Measurements from ENCODE around the gene GRM4.
A peak's percentile ranks its signal among the peaks of the same experiment; 100 is the strongest.

GRM4 gene

DNA sequence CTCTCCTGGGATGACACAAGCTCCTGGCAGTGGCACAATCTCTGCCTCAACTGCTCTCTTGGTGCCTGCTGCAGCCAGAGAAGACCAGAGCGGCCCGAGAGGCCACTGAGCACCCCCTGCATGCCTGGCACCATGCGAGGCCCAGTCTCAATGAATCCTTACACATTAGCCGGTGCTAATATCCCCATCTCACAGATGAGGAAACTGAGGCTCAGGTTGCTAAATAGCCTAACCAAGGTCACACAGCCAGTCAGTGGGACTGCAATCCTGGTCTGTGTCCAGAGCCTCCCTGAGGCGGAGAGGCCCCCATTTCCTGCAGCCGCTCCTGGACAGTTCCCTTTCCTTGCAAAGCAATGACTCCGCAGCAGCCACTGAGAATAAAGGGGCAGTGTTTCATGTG is 81.2 kb downstream of the GRM4 start:
- DNase-seq (ENCODE audit: low read depth, low spot score) = no peak

DNA sequence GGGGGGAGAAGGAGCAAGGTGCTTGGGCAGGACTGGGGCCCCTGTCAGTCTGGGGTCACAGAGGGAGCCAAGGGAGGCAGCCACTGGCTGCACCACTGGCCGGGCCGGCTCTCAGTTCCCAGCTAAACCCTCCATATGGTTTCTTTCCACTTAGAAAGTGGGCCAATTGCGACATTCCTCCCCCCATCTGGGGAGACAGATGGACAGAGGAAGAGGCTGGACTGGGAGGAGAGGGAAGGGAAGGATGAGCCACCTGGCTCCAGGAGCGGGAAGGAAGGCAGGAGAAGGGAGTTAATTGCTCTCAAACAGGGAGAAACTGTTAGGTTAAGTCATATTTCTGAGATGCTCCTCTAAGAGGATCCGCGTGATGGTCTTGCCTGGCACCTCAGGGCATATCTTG is 82.2 kb downstream of the GRM4 start:
- DNase-seq (ENCODE audit: low read depth, low spot score) = no peak

DNA sequence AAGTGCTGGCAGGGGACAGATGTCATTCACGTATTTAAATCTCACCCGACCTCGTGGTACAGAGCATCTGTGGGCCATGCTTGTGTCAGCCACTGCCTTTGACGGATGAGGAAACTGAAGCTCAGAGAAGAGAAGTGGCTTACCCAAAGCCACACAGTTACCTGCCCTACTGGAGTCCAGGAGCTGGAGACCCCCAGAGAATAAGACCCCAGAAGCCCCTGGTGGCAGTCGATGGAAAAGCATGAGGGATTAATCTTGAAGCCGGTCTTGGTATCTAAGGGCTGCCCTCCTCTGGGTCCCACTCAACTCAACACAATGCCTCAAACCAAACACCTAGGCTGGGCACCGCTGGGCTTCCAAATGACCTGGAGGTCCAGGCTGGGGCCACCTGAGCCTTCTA is 83.1 kb downstream of the GRM4 start:
- peak; percentile 43 for DNase-seq (ENCODE audit: low read depth, low spot score)

DNA sequence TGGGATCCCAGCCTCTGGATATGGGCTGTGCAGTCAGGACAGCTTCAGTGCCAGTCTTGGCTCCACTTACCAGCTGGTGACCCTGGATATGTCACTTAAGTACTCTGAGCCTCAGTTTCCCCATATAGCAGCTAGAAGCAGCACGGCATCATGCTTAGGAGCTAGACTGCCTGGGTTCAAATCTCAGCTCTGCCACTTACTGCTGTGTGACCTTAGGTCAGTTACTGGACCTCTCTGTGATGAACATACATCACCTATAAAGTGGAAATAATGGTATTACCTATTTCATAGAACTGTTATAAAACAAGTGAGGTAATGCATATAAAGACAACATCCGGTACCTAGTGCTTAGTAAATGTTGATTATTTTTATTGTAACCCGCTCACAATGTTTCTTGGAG is 83.7 kb downstream of the GRM4 start:
- no peak for DNase-seq (ENCODE audit: low read depth, low spot score)

DNA sequence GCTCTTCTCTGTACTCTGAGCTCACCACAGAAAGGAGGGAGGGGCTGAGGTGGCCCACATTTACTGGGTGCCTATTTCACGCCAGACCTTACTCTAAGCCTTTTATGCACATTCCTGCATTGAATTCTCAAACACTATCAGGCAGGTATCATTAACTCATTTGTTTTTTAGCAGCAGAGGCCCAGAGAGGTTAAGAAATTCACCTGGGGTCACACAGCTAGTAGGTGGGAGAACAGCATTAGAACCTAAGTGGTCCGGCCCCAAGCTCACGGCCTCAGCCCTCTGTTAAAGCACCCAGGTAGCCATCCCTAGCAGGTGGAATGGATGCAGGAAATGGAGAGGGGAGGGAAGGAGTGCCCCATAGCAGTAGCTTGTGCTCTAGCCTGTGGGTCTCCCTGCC is 84.5 kb downstream of the GRM4 start:
- no peak for DNase-seq (ENCODE audit: low read depth, low spot score)

DNA sequence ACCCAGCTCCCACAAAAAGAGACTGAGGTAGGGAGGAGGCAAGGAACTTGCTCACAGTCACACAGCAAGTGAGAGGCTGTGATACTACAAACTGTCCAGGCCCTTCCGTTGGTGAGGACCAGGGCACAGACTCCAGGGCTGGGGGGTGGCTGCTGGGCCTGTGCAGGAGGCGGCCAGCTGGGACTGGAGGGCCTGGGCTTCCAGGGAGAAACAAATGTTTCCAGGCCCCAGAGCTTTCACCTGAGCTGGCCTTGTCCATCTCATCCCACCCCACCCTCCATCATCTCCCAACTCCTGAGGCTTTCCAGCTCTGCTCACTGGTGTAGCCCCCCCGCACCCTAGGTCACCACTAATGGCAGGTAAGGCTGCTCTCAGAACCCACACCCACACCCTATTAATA is 86.0 kb downstream of the GRM4 start:
- DNase-seq (ENCODE audit: low read depth, low spot score) = no peak

DNA sequence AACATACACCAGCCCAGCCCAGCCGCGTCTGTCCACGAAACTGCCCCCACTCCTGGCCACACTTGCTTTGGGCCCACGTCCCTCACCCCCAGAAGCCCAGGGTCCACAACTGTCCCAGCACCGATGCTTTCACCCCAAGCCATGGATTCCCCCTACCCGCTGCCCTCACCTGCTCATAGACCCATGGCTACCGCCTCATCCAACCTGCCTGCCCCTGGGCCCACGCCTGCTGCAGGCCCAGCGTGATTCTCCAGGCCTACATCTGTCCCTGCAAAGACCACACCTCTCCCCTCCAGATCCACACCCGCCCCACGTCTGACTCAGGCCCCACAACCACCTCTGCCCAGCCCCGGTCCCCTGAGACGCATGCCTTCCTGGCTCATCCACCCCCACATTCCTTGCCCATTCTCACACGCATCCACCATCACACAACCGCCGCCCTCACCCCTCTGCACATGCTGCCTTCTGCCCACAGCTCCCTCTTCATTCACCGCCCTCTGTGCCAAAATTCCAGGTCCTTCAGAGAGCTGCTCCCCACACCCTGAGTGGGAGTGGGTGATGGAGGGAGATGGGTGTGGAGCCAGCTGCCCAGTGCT is 86.7 kb downstream of the GRM4 start:
- no peak for DNase-seq (ENCODE audit: low read depth, low spot score)

DNA sequence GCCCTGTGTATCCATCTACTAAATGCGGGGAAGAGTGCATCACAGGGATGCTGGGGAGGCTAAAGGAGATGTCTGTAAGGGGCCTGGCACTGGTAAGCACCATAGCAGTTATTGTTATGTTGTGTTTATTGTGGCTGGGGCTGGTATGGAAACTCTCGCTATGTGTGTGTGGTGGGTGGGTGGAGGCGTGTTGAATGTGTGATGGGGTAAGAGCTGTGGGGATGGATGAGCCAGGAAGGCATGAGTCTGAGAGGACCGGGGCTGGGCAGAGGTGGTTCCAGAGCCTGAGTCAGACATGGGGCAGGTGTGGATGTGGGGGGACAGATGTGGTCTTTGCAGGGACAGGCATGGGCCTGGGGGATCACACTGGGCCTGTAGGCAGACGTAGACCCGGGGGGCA is 88.1 kb downstream of the GRM4 start:
- no peak for DNase-seq (ENCODE audit: low read depth, low spot score)

DNA sequence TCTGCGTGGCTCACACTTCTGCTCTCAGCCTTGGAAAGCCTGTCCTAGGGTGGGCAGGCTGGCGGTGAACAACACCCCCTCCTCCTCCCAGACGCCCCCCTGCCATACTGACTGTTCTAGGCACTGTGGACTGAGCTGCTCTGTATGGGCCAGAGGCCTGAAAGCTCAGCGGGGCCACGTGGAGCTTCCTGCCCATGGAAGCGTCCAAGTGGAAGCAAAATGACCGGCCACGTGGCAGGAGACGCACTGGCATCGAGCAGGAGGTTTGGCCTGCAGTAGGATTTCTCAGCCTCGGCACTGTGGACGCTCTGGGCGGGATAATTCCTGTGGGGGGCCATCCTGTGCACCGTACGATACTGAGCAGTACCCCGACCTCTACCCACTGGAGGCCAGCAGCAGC is 88.7 kb downstream of the GRM4 start:
- DNase-seq (ENCODE audit: low read depth, low spot score) = no peak

DNA sequence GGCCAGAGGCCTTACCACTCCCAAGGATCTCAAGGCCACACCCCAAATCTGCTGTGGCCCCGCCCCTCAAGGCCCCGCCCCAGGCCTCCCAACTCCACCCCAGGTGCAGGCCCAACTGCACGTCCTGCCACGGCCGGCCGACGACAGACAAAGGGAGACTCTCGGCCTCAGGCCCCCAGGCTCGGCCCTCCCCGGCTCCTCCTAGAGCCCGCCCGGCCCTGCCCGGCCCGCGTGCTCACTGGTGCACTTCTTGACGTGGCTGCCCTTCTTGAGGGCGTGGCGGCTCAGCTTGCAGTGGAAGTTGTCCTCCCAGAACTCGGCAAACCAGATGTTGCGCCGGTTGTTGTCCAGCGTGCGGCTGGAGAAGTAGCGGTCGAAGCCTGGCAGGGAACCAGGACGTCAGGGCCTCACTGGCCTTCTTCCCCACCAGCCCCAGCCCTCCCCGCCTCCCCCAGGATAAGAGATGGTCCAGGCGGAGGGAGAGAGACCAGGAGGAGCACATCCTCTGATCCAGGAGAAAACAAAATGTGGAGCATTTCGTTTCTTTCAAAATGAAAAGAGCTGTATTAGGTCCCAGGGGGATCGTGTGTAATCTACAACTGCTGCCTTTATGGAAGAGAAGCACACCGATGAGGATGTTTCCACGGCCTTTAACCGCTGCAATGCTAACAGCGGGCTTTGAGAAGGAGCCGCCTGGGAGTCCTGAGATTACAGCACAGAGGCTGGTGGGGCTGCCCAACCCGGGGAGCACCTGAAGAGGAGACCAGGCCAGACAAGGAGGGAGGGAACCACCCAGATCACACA is 89.4 kb downstream of the GRM4 start:
- peak; percentile 95 for DNase-seq (ENCODE audit: low read depth, low spot score)

DNA sequence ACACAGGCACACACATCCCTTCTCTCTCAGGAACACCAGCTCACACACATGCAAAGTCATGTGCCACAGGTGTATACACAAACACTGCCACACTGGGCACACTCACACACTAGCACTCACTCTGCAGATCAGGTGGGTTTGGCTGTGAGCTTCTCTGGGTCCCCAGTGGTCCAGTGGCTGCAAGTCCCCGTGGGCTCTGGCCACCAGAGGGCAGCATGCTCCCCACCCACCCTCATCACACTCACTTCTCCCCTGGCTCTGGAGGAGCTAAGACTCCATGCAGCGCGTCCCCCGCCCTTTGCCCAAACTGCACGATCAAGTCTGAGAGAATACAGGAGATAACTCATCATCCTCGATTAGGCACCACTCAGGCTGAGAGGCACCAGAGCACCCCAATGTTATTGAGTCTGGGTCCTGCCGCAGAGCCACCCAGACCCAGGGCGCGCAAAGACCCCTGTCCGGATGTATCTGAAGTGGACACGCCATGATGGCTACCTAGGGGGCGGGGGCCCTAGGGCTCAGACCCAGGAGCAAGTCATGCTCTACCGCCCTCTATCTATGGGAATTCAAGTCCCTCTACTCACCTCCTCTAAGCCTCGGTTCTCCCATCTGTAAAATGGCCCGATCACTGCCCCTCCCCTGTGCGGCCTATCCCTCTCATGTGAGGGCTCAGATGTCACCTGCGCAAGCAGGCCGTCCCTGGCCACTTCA is 90.5 kb downstream of the GRM4 start:
- peak; percentile 93 for DNase-seq (ENCODE audit: low read depth, low spot score)

DNA sequence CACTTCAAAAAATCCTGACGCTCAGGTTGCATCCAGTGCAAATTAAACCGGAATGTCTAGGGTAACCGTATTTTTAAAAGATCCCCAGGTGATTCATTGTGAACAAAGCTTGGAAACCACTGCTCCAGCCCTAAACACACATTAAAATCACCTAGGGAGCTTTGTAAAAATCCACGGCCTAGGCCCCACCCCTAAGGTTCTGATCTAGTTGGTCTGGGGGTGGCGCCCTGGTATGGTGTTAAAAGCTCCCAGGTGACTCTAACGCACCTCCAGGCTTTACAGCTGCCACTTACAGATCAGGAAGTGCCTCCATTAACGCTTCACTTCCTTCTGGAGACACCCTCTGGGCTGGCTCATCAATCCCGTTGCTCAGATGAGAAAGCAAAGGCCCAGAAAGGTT is 92.2 kb downstream of the GRM4 start:
- DNase-seq (ENCODE audit: low read depth, low spot score) = peak; percentile 67

DNA sequence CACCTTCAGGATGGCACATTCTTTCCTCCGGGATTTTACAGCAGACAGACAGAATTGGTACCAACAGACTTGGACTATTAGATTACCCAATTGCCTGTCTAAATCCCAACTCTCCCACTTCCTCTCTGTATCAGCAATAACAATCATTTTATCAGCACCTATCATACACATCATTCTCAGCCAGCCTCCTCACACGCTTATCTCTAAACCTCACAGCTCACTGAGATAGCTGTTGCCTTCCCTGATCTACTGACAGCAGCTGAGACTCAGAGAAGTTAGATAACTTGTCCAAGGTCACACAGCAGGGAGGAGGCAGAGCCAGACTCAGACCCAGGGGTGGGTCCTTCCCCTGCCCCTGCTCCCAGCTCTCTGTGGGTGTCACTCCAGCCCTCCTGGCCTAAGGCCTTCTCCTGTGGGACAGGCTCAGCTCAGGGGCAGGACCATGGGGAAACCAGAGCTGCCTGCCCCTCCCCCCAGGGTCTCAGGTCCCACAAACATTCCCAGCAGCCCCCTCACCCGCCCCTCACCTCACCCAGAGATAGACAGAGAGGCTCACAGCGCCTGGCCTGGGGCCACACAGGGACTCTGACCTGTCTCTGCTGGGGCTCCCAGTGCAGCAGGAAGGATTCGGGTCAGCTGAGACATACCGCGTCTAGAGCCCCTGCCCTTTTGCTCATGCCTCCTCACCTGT is 92.8 kb downstream of the GRM4 start:
- peak; percentile 65 for DNase-seq (ENCODE audit: low read depth, low spot score)

DNA sequence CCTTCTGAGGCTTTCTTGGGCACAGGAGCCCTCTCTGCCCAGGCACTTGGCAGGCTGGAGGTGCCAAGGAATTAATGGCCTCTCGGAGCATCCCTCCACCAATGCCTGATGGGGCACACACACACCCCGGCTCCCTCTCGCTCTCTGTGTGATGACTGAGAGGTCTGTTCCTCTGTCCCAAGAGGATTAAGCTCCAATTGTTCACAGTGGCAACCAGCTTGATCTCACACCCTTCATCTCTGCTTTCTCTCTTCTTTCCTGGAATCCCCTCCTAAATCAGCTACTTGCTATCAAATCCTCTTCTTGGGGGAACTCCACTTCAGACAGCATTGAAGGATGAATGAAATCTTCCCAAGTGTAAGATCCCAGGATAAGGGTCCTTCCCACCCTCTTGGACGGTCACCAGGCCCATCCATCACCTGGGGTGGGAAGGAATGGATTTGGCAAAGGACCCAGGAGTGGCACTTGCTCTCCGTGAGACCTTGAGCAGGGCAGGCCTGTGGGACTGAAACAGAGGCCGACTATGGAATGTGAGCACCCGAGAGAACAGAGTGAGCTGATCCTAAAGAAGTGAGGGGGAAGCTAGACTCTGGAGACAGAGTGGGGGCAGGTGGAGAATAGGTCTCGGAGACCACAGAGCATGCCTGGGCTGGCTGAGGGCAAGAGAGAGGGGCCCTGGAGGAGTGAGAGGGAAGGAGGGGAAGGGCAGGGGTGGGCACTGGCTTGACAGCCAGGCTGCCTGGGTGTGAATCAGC is 93.6 kb downstream of the GRM4 start:
- DNase-seq (ENCODE audit: low read depth, low spot score) = no peak

DNA sequence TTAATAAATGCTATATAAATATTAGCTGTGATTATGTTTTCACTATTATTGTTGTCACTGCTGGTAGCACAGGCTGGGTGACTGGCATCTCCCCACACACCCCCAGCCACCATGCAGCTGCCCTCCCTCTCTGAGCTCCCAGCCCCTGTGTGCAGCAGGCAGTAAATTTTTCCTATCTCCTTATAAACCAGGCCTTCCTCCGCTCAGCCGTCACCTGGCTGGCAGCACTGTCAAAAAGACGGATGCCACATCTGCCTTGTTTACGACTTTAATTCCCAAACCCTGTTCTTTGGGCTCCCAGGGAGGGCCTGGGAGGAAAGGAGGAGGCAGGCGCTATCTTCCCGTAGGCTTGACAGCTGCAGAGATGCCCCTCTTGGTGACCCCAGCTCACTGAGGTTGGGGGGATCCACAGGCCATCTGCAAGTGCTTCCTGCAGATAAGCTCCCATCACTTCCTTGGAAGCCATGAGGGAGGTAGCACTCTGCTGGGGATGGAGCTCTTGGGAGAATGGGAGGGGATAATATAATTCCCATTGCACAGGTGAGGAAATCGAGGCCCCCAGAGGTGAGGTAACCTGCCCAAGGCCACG is 94.5 kb downstream of the GRM4 start:
- no peak for DNase-seq (ENCODE audit: low read depth, low spot score)

DNA sequence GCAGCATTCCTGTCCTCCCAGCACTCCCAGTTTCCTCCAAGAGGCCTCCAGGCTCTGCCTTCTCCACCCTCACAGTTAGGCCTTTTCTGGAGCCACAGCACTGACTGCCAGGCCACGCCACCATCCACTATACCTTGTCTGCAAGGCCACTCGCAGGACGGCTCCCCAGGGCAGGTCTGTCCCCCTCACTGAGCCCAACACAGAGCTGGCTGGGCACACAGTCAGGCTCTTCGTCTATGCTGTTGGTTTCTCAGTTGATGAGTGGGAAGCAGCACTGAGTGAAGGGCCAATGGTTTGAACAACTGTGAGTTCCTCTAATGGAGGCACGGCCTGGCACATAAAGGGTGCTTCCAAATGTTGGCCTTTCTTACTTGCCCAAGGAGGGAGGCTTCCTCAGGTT is 95.2 kb downstream of the GRM4 start:
- no peak for DNase-seq (ENCODE audit: low read depth, low spot score)

DNA sequence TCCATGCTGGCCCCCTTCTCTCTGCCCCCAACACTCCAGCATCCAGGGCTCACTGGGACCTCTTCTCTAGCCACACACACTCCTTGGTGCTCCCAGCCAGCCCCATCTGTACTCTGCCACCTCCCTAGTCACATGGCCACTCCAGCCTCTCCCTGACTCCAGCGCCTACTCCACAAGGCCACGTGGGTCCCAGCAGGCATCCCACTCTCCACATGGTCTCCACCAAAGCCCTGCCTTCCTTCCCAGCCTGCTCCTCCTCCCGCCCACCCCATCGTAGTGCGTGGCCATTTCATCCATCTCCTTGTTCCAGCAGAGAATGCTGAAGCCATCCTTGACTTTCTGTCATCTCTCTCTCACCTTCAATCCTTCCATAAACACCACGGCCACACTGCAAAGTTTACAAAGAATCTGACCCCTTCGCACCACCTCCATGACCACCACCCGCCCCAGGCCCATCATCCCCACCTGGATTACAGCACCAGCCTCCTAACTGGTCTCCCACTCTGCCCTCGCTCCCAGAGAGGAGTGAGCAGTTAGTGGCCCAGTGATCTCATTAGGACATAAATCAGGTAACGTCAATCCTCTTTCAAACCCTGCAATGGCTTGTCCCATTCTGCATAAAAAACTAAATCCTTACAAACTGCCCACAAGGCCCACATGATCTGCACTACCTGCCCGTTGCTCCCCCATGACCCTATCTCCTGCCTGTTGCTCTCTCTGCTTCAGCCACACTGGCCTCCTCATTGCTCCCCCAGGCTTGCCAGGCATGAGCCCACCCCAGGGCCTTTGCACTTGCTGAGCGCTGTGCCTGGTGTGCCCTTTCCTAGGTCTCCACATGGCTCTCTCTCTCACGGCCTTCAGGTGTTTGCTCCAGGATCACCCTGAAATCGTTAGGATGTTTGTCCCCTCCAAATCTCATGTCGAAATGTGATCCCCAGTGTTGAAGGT is 96.2 kb downstream of the GRM4 start:
- DNase-seq (ENCODE audit: low read depth, low spot score) = no peak

DNA sequence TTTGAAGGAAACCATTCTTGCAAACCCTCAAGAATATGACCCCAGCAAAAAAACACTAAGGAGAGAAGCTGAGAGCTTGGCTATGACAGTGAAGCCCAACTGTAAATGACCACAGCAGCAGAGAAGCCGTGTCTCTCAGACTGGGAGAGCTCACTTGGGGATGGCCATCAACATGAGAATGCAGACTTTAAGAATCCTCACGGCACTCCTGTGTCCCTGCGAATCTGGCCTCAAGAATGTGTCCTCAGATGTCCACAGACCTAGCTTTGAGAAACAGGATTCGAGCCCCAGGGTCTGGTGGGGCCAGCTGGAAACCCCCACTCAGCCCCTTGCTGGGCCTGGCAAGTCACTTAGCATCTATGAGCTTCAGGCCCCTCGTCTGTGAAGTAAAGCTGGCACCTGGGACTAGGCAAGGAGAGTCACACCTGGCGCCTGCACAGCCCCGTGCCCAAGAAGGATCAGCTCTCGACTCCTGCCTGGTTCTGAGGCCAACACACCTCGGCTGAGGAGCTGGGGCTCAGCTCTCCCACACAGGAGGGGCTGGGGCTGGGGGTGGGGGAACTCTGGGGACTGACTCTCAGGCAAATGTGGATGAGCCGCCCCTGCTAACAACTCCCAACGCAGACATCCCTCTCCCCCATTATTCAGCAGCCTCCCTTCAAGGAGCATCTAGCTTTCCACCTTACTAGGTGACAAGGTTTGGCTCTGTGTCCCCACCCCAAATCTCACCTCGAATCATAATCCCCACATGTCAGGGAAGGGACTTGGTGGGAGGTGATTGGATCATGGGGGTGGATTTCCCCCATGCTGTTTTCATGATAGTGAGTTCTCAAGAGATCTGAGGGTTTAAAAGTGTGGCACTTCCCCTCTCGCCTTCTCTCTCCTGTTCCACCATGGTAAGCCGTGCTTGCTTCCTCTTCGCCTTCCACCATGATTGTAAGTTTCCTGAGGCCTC is 97.7 kb downstream of the GRM4 start:
- peak; percentile 54 for DNase-seq (ENCODE audit: low read depth, low spot score)

DNA sequence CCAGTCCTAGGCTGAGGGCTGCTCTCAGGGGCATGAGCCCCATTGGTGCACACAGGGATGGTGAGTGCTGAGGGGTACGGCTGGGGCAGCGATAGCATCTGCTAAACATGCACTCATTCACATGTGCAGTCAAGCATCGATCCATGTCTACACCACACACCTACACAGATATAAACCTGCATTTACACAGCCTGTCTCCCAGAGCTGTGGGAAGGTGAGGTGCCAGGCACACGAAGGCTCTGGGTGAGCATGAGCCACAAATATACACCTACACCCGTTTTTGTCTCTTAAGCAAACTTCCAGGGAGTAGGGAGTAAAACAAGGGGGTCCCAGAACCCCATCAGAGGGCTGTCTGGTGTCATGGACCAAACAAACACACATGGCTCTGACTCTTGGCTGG is 99.3 kb downstream of the GRM4 start:
- DNase-seq (ENCODE audit: low read depth, low spot score) = no peak

Data from ELF-1 (cell line).